Fibroblast of villous mesenchyme (primary cell): ENCODE data around the gene CMTR1. TPM values are rescaled to one million over a fixed set of nuclear protein-coding genes. Genes with fewer than 3 reads are reported as not detected.

Experiments used
- DNase-seq: peaks from one replicate; pipeline ENCODE4 v3.0.0-alpha.2; 2010; ENCODE audit warnings: low read depth
- H3K4me3 ChIP-seq: 2 replicates; pipeline ENCODE4 v1.5.1; 2011; ENCODE audit warnings: low read depth, mild to moderate bottlenecking, low read length
- CTCF ChIP-seq: IDR thresholded peaks from 2 replicates; pipeline ENCODE4 v1.5.1; 2012; ENCODE audit warnings: low read depth, mild to moderate bottlenecking, low read length; ENCODE audit not compliant: insufficient read depth
- total RNA-seq: library from RNA; depleted of rRNA; stranded (reverse); fragments of >200 nt; gene quantifications from 2 replicates; pipeline ENCODE4 v1.2.3, GENCODE V29; 2012

Gene CMTR1
- total RNA-seq, 1 donor: 49.7 TPM

GRCh38 chr6:37459981-37460800 lies 27.2 kb downstream of the CMTR1 start:
- TF ChIP-seq CTCF: no peak
- no peak for DNase-seq
- H3K4me3 ChIP-seq: no peak overlapping the region

- no peak for TF ChIP-seq CTCF
- no peak for DNase-seq
- H3K4me3 ChIP-seq: no peak overlapping the region
These were observed 27.8 kb downstream of the CMTR1 start for GRCh38 chr6:37460805-37461204.

DNA sequence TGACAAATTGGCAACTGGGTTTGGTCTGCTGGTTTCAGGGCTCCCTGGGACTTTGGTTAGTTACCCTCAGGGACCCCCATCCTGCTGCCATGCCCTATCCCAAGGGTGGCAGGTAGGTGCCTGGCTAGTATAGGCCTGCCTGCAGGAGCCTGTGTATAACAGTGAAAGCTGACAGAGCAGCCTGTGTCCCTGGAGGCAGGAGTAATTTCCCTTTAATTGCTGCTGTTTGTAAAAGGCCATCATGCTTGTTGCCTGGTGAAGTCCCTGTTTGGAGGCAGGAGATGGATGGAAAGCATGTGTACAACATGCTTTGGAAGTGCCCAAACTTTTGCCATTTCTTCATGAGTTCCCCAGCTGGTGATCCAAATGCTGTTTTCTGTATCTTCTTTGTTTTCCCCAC lies 30.1 kb downstream of the CMTR1 start:
- TF ChIP-seq CTCF: no peak
- DNase-seq: no peak
- H3K4me3 ChIP-seq: no peak overlapping the region

GRCh38 chr6:37467718-37468117 lies 34.7 kb downstream of the CMTR1 start:
- no peak for DNase-seq
- no peak overlapping the region for H3K4me3 ChIP-seq
- no peak for TF ChIP-seq CTCF

DNA sequence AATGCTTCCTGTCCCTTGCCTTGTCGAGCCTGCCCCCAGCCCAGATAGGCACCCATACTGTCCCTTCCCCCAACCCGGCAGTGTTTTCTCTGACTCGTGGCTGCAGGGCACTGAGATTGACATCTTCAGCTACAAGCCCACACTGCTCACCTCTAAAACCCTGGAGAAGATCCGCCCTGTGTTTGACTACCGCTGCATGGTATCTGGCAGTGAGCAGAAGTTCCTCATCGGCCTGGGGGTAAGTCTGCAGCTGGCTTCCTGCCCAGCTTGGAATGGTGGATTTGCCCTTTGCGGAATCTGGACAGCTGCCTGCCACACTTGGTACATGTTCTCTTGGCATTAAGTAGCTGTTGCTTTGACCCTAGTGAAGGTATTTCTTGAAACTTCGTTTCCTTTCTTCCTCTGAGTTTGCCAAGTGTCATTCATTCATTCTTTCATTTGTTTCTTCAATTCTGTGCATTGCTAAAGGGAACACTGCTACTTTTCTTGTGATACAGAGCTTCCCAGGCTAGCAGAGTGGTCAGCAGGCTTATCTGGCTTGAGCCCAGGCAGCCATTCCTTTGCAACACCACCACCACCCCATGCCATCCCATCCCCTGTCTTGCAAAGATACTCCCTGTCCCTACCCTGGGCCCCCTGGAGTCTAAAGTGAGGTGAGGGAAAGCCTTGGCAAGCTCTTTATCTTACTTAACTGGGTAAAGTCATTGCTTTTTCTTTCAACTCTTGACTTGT lies 40.5 kb downstream of the CMTR1 start:
- H3K4me3 ChIP-seq: no peak overlapping the region
- TF ChIP-seq CTCF: no peak
- no peak for DNase-seq

GRCh38 chr6:37474316-37474715 lies 41.3 kb downstream of the CMTR1 start:
- no peak for DNase-seq
- TF ChIP-seq CTCF: no peak
- H3K4me3 ChIP-seq: no peak overlapping the region
